ENCODE measurements around the gene NEIL1. TPM values are rescaled to one million over a fixed set of nuclear protein-coding genes. Genes with fewer than 3 reads are reported as not detected.

Gene NEIL1
- total and polyA plus RNA-seq, 2 of the 8 experiments (the other 6 are each of a cell fraction or from before 2014, with no cell fraction given): 10.4 to 10.9 TPM

DNA sequence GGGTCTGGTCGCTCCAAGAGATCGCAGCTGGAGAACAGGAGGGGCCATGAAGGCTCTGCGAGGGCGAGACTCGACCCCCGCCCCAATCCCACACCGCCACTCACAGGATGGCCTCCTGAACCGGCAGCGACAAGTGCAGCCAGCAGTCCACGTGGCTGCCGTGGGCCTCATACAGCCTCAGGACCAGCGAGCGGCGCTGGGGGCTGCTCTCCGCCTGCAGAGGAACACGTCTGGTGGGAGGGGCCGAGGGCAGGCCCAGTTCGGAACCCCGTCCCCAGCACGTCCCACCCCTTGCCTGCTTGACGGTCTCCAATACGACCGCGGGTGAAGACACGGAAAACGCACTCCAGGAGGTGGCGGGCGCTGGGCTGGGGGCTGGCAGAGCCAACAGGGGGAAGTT, 9.2 kb downstream of the NEIL1 start:
- no peak overlapping the region for H3K56ac ChIP-seq (replicated peaks; ENCODE audit: insufficient read length, low read depth, low read length)
- no peak overlapping the region for H4K5ac ChIP-seq (ENCODE audit: insufficient read length, low read depth, low read length)
- no peak overlapping the region for H2BK12ac ChIP-seq (ENCODE audit: low read depth, low read length)
- H3K14ac ChIP-seq (ENCODE audit: insufficient read length): no peak overlapping the region
- H4K8ac ChIP-seq (ENCODE audit: extremely low read depth, insufficient read depth, low read length): no peak overlapping the region
- no peak overlapping the region for H2AFZ ChIP-seq (ENCODE audit: low read length)
- H3K4me2 ChIP-seq (ENCODE audit: insufficient read depth in 1 of 2, low read depth in 2 of 2, low read length in 2 of 2): no peak overlapping the region
- no peaks in the 10 kb centered on the region for H3K9me3 ChIP-seq (ENCODE audit: insufficient read depth in 2 of 2, low read depth in 1 of 2, low read length in 1 of 2)
- no peak overlapping the region for H2BK15ac ChIP-seq (ENCODE audit: low read length)
- no peak overlapping the region for H3K9ac ChIP-seq (replicated peaks in 1 of 4; ENCODE audit: extremely low read depth in 1 of 4, low read depth in 3 of 4, low read length in 3 of 4)
- H2BK120ac ChIP-seq (replicated peaks; ENCODE audit: low read depth, low read length): no peak overlapping the region
- H3K79me1 ChIP-seq (ENCODE audit: low read depth, low read length): no peaks in the 10 kb centered on the region; the same call in 1 of the 2 replicates
- H2AK5ac ChIP-seq (ENCODE audit: low read depth, low read length): no peak overlapping the region
- H3K4me3 ChIP-seq (ENCODE audit: extremely low read depth in 1 of 4, insufficient read depth in 2 of 4, low read depth in 3 of 4, low read length in 4 of 4): no peak overlapping the region
- H3K23ac ChIP-seq (ENCODE audit: insufficient read length): no peak overlapping the region
- no peaks in the 10 kb centered on the region for H3K79me2 ChIP-seq (ENCODE audit: control insufficient read depth in 1 of 2, insufficient read depth in 2 of 2, low read length in 2 of 2)
- H2BK20ac ChIP-seq (ENCODE audit: low read length): no peak overlapping the region
- FAIRE-seq (no peak), DNase-seq (ENCODE audit: low read depth in 1 of 2, low spot score in 2 of 2) (no peak)
- ChIA-PET CTCF (ENCODE audit: partially characterized antibody) (interaction anchor here (1.1 kb wide), 1 partner anchor 12 kb away, joined by 3 read pairs; no protein-coding TSS in a partner anchor), POLR2A (ENCODE audit: partially characterized antibody) (interaction anchor here (1.3 to 5.7 kb wide), 4 partner anchors 8 to 12 kb away, joined by 5 to 40 read pairs (median 8); partner anchors contain the start of genes MAN2C1 and NEIL1)
- no peaks in the 10 kb centered on the region for H3K27me3 ChIP-seq (replicated peaks in 1 of 4; ENCODE audit: control insufficient read depth in 3 of 4, extremely low read depth in 1 of 4, insufficient read depth in 3 of 4, low read length in 3 of 4)
- H3K4me1 ChIP-seq (replicated peaks in 1 of 4; ENCODE audit: control insufficient read depth in 3 of 4, insufficient read depth in 4 of 4, low read length in 3 of 4): no peaks in the 10 kb centered on the region
- no peak overlapping the region for H3K27ac ChIP-seq (ENCODE audit: low read depth, low read length)
- no peak overlapping the region for H2BK5ac ChIP-seq (ENCODE audit: low read depth, low read length)
- H3K36me3 ChIP-seq (ENCODE audit: control insufficient read depth in 2 of 4, insufficient read depth in 4 of 4, low read length in 3 of 4): peaks cover 0 to 15% (median 1%) of the 10 kb centered on the region in 4 experiments; a peak in 4 of 8 replicates
- no peak overlapping the region for H4K91ac ChIP-seq (replicated peaks; ENCODE audit: insufficient read length, low read length)
- no peaks in the 10 kb centered on the region for H3K23me2 ChIP-seq (ENCODE audit: low read depth, low read length)
- 96% methylated on average over 25 of the region's 28 CpGs; no CpG with 5 or more reads in 1 of the 2 experiments for WGBS, 2 experiments (ENCODE audit: extremely low coverage in 1 of 2, insufficient coverage in 1 of 2, insufficient read length in 1 of 2, insufficient replicate concordance in 2 of 2, low coverage in 1 of 2, low lambda C conversion rate in 2 of 2, missing lambda C conversion rate in 1 of 2)
- no peak overlapping the region for H3K18ac ChIP-seq (ENCODE audit: extremely low read depth, low read length)
- H3K4ac ChIP-seq (replicated peaks; ENCODE audit: insufficient read length, low read depth, low read length): no peak overlapping the region
- peaks cover 0 to 7% of the 10 kb centered on the region in 2 experiments for H4K20me1 ChIP-seq (replicated peaks in 1 of 2; ENCODE audit: control insufficient read depth in 1 of 2, insufficient read depth in 2 of 2, low read length in 2 of 2)
- TF ChIP-seq, protein P1, sequence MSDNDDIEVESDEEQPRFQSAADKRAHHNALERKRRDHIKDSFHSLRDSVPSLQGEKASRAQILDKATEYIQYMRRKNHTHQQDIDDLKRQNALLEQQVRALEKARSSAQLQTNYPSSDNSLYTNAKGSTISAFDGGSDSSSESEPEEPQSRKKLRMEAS (IDR thresholded peaks at IDR 0.05): no peak
- TF ChIP-seq NRF1 (IDR thresholded peaks at IDR 0.05; ENCODE audit: low read depth, low read length): no peak
- no peak for TF ChIP-seq RNF2 (IDR thresholded peaks at IDR 0.05; ENCODE audit: borderline replicate concordance, low read depth, low read length, missing control alignments, poor library complexity, severe bottlenecking)
- TF ChIP-seq KDM1A (IDR thresholded peaks at IDR 0.05; ENCODE audit: borderline replicate concordance, low read length): no peak
- no peak for TF ChIP-seq RFX5 (IDR thresholded peaks at IDR 0.05; ENCODE audit: borderline replicate concordance, low read depth, low read length)
- TF ChIP-seq EP300 (IDR thresholded peaks at IDR 0.05; ENCODE audit: borderline replicate concordance in 1 of 2, low read depth in 2 of 2, low read length in 2 of 2): no peak
- no peak for TF ChIP-seq TEAD4 (IDR thresholded peaks at IDR 0.05; ENCODE audit: low read depth, low read length)
- TF ChIP-seq CBX8 (IDR thresholded peaks at IDR 0.05; ENCODE audit: borderline replicate concordance, low read depth, low read length): no peak
- TF ChIP-seq POU5F1 (IDR thresholded peaks at IDR 0.05; ENCODE audit: low read depth, low read length): no peak
- no peak for TF ChIP-seq KDM5A (IDR thresholded peaks at IDR 0.05; ENCODE audit: low read length)
- no peak for TF ChIP-seq POLR2A (IDR thresholded peaks at IDR 0.05; ENCODE audit: control extremely low read depth in 1 of 2, low read depth in 2 of 2, low read length in 2 of 2)
- no peak for TF ChIP-seq SIRT6 (IDR thresholded peaks at IDR 0.05; ENCODE audit: low read length)
- no peak for TF ChIP-seq SP2 (IDR thresholded peaks at IDR 0.05; ENCODE audit: low read length)
- TF ChIP-seq CTBP2 (IDR thresholded peaks at IDR 0.05; ENCODE audit: borderline replicate concordance, insufficient read depth, insufficient read length, low read length): no peak
